ENCODE results near the gene LIMK1.

DNA sequence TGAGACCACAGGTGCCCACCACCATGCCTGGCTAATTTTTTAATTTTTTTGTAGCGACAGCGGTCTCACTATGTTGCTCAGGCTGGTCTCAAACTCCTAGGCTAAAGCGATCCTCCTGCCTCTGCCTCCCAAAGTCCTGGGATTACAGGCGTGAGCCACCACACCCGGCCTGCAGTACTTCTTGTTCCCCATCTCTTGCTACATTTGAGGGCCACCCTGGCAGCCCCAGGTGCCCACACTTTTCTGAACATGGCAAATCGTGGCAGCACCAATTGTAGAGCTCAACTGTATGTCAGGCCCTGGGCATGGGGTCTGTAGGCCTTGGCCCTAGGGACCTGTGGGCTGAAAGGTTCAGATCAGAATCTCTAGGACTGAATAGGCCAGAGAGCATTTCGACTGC, 25.1 kb upstream of the LIMK1 start:
- TF ChIP-seq EZH2 (IDR thresholded peaks at IDR 0.05; ENCODE audit: low read depth, unreplicated experiment) = no peak
- TF ChIP-seq REST (IDR thresholded peaks at IDR 0.05; ENCODE audit: unreplicated experiment) = no peak
- no peak for TF ChIP-seq CTCF (conservative IDR thresholded peaks at IDR 0.05; ENCODE audit: low read depth in 2 of 2)
- no peak for TF ChIP-seq POLR2AphosphoS5 (IDR thresholded peaks at IDR 0.05; ENCODE audit: low read depth)
- TF ChIP-seq STAT1 (IDR thresholded peaks at IDR 0.05; ENCODE audit: unreplicated experiment) = no peak
- TF ChIP-seq ZNF331 (CRISPR knock-in tag; IDR thresholded peaks at IDR 0.05; ENCODE audit: low read depth) = no peak
- no peak for TF ChIP-seq CREB1 (CRISPR knock-in tag; IDR thresholded peaks at IDR 0.05; ENCODE audit: low read depth)
- TF ChIP-seq EZH2phosphoT487 (IDR thresholded peaks at IDR 0.05; ENCODE audit: unreplicated experiment) = no peak
- no peak for TF ChIP-seq ETS1 (IDR thresholded peaks at IDR 0.05)
